CD4-positive, alpha-beta T cell (primary cell): ENCODE results near the gene SPOCD1. TPM values are rescaled to one million over a fixed set of nuclear protein-coding genes. Genes with fewer than 3 reads are reported as not detected.

Experiments
- ATAC-seq: fragments of 200-7000 bp; cut with Tn5 transposase; one replicate; pipeline ENCODE4 v1.10.0; 2022; ENCODE audit warnings: mild to moderate bottlenecking; ENCODE audit not compliant: poor library complexity
- CTCF ChIA-PET: fragments of 350-600 bp; sonication (Branson Sonifier 250); formaldehyde crosslinking; loops from one replicate; lab custom pipeline; 2021; ENCODE audit warnings: antibody characterized with exemption, inconsistent platforms; lab: Charles Lee
- POLR2A ChIA-PET: fragments of 350-600 bp; sonication (Branson Sonifier 250); formaldehyde crosslinking; loops from one replicate; lab custom pipeline; 2021; ENCODE audit warnings: antibody characterized with exemption, inconsistent platforms; lab: Charles Lee
- DNase-seq, 14 experiments: peaks; one replicate each; pipeline ENCODE4 v3.0.0-alpha.2; 2013 to 2020; ENCODE audit warnings: mixed read lengths in 2 of 14
- H3K27ac ChIP-seq, 2 donors: one replicate each; pipeline versions ENCODE4 v1.5.1 to v1.7.0; 2013; ENCODE audit warnings: low read length in 2 of 2, low read depth in 1 of 2, mild to moderate bottlenecking in 1 of 2
- H3K27me3 ChIP-seq, 2 experiments: 1 replicate in 1 of 2; 2 replicates in 1 of 2; pipeline versions ENCODE4 v1.6.1 to v1.7.0; 2013; ENCODE audit warnings: low read length in 2 of 2, control low read depth in 1 of 2, mild to moderate bottlenecking in 1 of 2, moderate library complexity in 1 of 2; ENCODE audit not compliant: insufficient read depth in 2 of 2, control insufficient read depth in 1 of 2
- H3K36me3 ChIP-seq: one replicate; pipeline ENCODE4 v1.6.1; 2013; ENCODE audit warnings: low read length, control low read depth; ENCODE audit not compliant: insufficient read depth
- H3K4me1 ChIP-seq: one replicate; pipeline ENCODE4 v1.6.1; 2013; ENCODE audit warnings: low read length, control low read depth; ENCODE audit not compliant: insufficient read depth
- H3K4me3 ChIP-seq: one replicate; pipeline ENCODE4 v1.5.1; 2013; ENCODE audit warnings: mild to moderate bottlenecking, low read length, moderate library complexity
- H3K9me3 ChIP-seq, 2 experiments: 1 replicate in 1 of 2; 2 replicates in 1 of 2; pipeline versions ENCODE4 v1.6.1 to v1.7.0; 2013; ENCODE audit warnings: low read length in 2 of 2, mild to moderate bottlenecking in 2 of 2, control low read depth in 1 of 2, moderate library complexity in 1 of 2; ENCODE audit not compliant: control insufficient read depth in 1 of 2, insufficient read depth in 1 of 2
- H3K27ac Mint-ChIP-seq: one replicate; pipeline ENCODE4 v1.8.0; 2020; ENCODE audit warnings: mixed read lengths
- H3K27me3 Mint-ChIP-seq: one replicate; pipeline ENCODE4 v1.8.0; 2021; ENCODE audit warnings: mixed read lengths
- H3K36me3 Mint-ChIP-seq: one replicate; pipeline ENCODE4 v1.8.0; 2021; ENCODE audit warnings: low read depth, mixed read lengths
- H3K4me1 Mint-ChIP-seq: one replicate; pipeline ENCODE4 v1.8.0; 2021; ENCODE audit warnings: low read depth, mixed read lengths
- H3K4me3 Mint-ChIP-seq: one replicate; pipeline ENCODE4 v1.8.0; 2020; ENCODE audit warnings: mild to moderate bottlenecking, mixed read lengths
- H3K9me3 Mint-ChIP-seq: one replicate; pipeline ENCODE4 v1.8.0; 2020; ENCODE audit warnings: mixed read lengths
- intact Hi-C, 2 experiments: fragments of 100-400 bp; cut with DNase I in 1 of 2; cut with micrococcal nuclease in 1 of 2; formaldehyde crosslinking; loops; one replicate each; pipeline versions ENCODE4 v1.15.1 to v1.9.0; 2023 to 2025; cut with DNase I, micrococcal nuclease
- total RNA-seq, 174 experiments: library from RNA in 2 of 174; stranded (reverse) in 2 of 174; gene quantifications; one replicate each; pipeline ENCODE4 v1.2.3 and lab custom pipeline; 2021 to 2026
- TF ChIP-seq, protein P1 (sequence below): fragments of 200-600 bp; IDR thresholded peaks from one replicate; pipeline ENCODE4 v1.8.0; 2022; ENCODE audit warnings: antibody characterized with exemption, mild to moderate bottlenecking

Gene SPOCD1
- total RNA-seq, 2 experiments from 2014 or later, result 0.11 to 0.27 TPM

GRCh38 chr1:31757989-31758388 lies 57.8 kb downstream of the SPOCD1 start:
- ATAC-seq, result no peak
- Mint-ChIP-seq H3K27me3 (peaks cover 6% of the 10 kb centered on the region), H3K9me3 (no peaks in the 10 kb centered on the region), H3K36me3 (no peaks in the 10 kb centered on the region), H3K27ac (no peak overlapping the region), H3K4me1 (peaks cover 11% of the 10 kb centered on the region), H3K4me3 (no peak overlapping the region)
- POLR2A ChIA-PET, result no interaction called here
- H3K4me1 ChIP-seq, result peaks cover 30% of the 10 kb centered on the region
- H3K36me3 ChIP-seq, result no peaks in the 10 kb centered on the region
- no peak for DNase-seq
- CTCF ChIA-PET, result interaction anchor here (2.1 kb wide), 1 partner anchor 31 kb away, joined by 7 read pairs; no protein-coding TSS in a partner anchor
- H3K9me3 ChIP-seq, result peaks cover 0 to 2% of the 10 kb centered on the region in 2 experiments
- peaks cover 7% of the 10 kb centered on the region in 2 experiments for H3K27me3 ChIP-seq
- H3K27ac ChIP-seq, result no peak overlapping the region
- no peak overlapping the region for H3K4me3 ChIP-seq
- intact Hi-C loops, result no loop called here
- TF ChIP-seq, protein P1, sequence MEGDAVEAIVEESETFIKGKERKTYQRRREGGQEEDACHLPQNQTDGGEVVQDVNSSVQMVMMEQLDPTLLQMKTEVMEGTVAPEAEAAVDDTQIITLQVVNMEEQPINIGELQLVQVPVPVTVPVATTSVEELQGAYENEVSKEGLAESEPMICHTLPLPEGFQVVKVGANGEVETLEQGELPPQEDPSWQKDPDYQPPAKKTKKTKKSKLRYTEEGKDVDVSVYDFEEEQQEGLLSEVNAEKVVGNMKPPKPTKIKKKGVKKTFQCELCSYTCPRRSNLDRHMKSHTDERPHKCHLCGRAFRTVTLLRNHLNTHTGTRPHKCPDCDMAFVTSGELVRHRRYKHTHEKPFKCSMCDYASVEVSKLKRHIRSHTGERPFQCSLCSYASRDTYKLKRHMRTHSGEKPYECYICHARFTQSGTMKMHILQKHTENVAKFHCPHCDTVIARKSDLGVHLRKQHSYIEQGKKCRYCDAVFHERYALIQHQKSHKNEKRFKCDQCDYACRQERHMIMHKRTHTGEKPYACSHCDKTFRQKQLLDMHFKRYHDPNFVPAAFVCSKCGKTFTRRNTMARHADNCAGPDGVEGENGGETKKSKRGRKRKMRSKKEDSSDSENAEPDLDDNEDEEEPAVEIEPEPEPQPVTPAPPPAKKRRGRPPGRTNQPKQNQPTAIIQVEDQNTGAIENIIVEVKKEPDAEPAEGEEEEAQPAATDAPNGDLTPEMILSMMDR, result no peak

DNA sequence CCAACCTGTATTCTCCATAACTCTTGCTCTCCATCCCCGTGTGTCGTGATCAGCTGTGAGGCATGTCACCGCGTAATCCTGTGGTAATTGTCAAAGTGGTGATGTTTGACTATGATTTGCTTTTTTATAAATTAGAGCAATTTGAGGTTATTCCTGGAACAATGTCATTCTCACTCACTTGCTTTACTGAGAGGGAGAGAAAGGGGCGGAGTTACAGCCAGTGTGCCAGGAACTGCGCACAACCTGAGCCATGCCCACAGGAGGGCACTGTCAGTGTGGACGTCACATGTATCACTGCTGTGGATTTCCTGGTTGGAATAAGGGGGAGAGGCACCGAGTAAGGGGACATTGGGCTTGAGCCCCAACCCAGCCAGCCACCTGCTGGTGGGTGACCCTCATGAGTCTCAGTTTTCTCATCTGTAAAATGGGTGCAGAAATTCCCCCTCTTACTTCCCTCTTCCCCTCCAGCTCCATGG lies 58.6 kb downstream of the SPOCD1 start:
- TF ChIP-seq, protein P1, result no peak
- Mint-ChIP-seq H3K4me1 (peaks cover 9% of the 10 kb centered on the region), H3K27ac (no peak overlapping the region), H3K27me3 (peaks cover 6% of the 10 kb centered on the region), H3K9me3 (no peaks in the 10 kb centered on the region), H3K4me3 (no peak overlapping the region), H3K36me3 (no peaks in the 10 kb centered on the region)
- Histone ChIP-seq H3K27me3 (peaks cover 1 to 3% of the 10 kb centered on the region in 2 experiments), H3K27ac (no peak overlapping the region), H3K36me3 (no peaks in the 10 kb centered on the region), H3K4me1 (peaks cover 23% of the 10 kb centered on the region), H3K4me3 (no peak overlapping the region), H3K9me3 (no peaks in the 10 kb centered on the region)
- DNase-seq (no peak), ATAC-seq (no peak)
- ChIA-PET POLR2A (no interaction called here), CTCF (interaction anchor here (2.1 kb wide), 1 partner anchor 32 kb away, joined by 7 read pairs; no protein-coding TSS in a partner anchor)
- intact Hi-C loops, result no loop called here

DNA sequence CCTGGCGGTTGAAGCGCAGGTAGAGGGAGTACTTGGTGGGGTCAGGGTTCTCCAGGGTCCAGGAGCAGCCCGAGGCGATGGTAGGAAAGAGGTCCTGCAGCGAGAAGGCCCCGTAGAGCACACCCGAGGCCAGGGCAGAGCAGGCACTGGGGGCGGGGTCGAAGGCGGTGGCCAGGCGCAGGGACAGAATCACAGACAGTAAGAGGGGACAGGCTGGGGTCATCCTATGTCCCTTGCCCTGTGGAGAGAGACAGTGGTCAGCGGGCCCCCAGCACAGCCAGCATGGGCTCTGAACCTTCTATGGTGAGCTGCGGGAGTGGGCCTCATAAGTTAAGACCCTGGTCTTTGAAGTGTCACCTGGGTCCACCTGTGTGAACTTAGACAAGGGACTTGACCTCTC lies 59.2 kb downstream of the SPOCD1 start:
- H3K4me3 Mint-ChIP-seq, result no peak overlapping the region
- intact Hi-C loops, result no loop called here
- H3K27me3 Mint-ChIP-seq, result no peaks in the 10 kb centered on the region
- H3K9me3 Mint-ChIP-seq, result no peaks in the 10 kb centered on the region
- Histone ChIP-seq H3K36me3 (no peaks in the 10 kb centered on the region), H3K9me3 (no peaks in the 10 kb centered on the region), H3K4me3 (no peak overlapping the region), H3K4me1 (peaks cover 25% of the 10 kb centered on the region), H3K27me3 (no peaks in the 10 kb centered on the region), H3K27ac (no peak overlapping the region)
- no peak overlapping the region for H3K27ac Mint-ChIP-seq
- H3K36me3 Mint-ChIP-seq, result no peaks in the 10 kb centered on the region
- TF ChIP-seq, protein P1, result no peak
- ChIA-PET CTCF (no interaction called here), POLR2A (no interaction called here)
- H3K4me1 Mint-ChIP-seq, result peaks cover 11% of the 10 kb centered on the region
- ATAC-seq (no peak), DNase-seq (no peak)
